HG02885 (cell line): ENCODE measurements around the gene FBLN2.

Experiments used
- ATAC-seq: cut with Tn5 transposase; IDR thresholded peaks from one replicate; pipeline ENCODE4 v1.9.1; 2021; ENCODE audit warnings: mild to moderate bottlenecking; ENCODE audit not compliant: unreplicated experiment, poor library complexity

The FBLN2 gene

GRCh38 chr3:13529196-13530112 is 19.5 kb upstream of the FBLN2 start:
- ATAC-seq: no peak

- ATAC-seq: no peak
Measured at GRCh38 chr3:13530241-13531009, 18.5 kb upstream of the FBLN2 start.

- ATAC-seq: no peak
Measured at GRCh38 chr3:13532085-13532484, 16.8 kb upstream of the FBLN2 start.

GRCh38 chr3:13532631-13533030 is 16.3 kb upstream of the FBLN2 start:
- no peak for ATAC-seq

GRCh38 chr3:13533885-13534301 is 15.0 kb upstream of the FBLN2 start:
- ATAC-seq: no peak

- ATAC-seq: no peak
Measured at GRCh38 chr3:13535526-13535875, 13.4 kb upstream of the FBLN2 start.

- no peak for ATAC-seq
Measured at GRCh38 chr3:13535905-13536304, 13.0 kb upstream of the FBLN2 start.

GRCh38 chr3:13536432-13536831 is 12.5 kb upstream of the FBLN2 start:
- no peak for ATAC-seq

GRCh38 chr3:13536832-13537231 is 12.1 kb upstream of the FBLN2 start:
- ATAC-seq: no peak

- no peak for ATAC-seq
Measured at GRCh38 chr3:13537244-13537908, 11.5 kb upstream of the FBLN2 start.

- no peak for ATAC-seq
Measured at GRCh38 chr3:13537909-13538296, 11.0 kb upstream of the FBLN2 start.

GRCh38 chr3:13538520-13539291 is 10.2 kb upstream of the FBLN2 start:
- ATAC-seq: no peak

- no peak for ATAC-seq
Measured at GRCh38 chr3:13539292-13539638, 9.7 kb upstream of the FBLN2 start.

GRCh38 chr3:13539671-13540070 is 9.3 kb upstream of the FBLN2 start:
- ATAC-seq: no peak

GRCh38 chr3:13540297-13540995 is 8.5 kb upstream of the FBLN2 start:
- no peak for ATAC-seq

GRCh38 chr3:13541691-13542090 is 7.2 kb upstream of the FBLN2 start:
- no peak for ATAC-seq

- no peak for ATAC-seq
Measured at GRCh38 chr3:13542142-13542541, 6.8 kb upstream of the FBLN2 start.

GRCh38 chr3:13543253-13543652 is 5.7 kb upstream of the FBLN2 start:
- ATAC-seq: no peak

GRCh38 chr3:13544293-13544831 is 4.6 kb upstream of the FBLN2 start:
- ATAC-seq: no peak
